Osteocyte (in vitro differentiated cells): ENCODE measurements around the gene HSPH1. TPM values are rescaled to one million over a fixed set of nuclear protein-coding genes. Genes with fewer than 3 reads are reported as not detected.

ENCODE experiments used
- DNase-seq: peaks from one replicate; pipeline ENCODE4 v3.0.0; 2021; ENCODE audit warnings: mixed read lengths; ENCODE audit not compliant: unreplicated experiment; ENCODE audit errors: extremely low spot score
- H3K27ac Mint-ChIP-seq: one replicate; pipeline ENCODE4 v1.8.0; 2021; ENCODE audit warnings: mild to moderate bottlenecking, mixed read lengths; ENCODE audit not compliant: unreplicated experiment
- H3K27me3 Mint-ChIP-seq: one replicate; pipeline ENCODE4 v1.8.0; 2021; ENCODE audit warnings: mixed read lengths; ENCODE audit not compliant: unreplicated experiment
- H3K36me3 Mint-ChIP-seq: one replicate; pipeline ENCODE4 v1.8.0; 2021; ENCODE audit warnings: mixed read lengths; ENCODE audit not compliant: unreplicated experiment
- H3K4me1 Mint-ChIP-seq: one replicate; pipeline ENCODE4 v1.8.0; 2021; ENCODE audit warnings: mixed read lengths; ENCODE audit not compliant: unreplicated experiment
- H3K4me3 Mint-ChIP-seq: one replicate; pipeline ENCODE4 v1.8.0; 2021; ENCODE audit warnings: mild to moderate bottlenecking, moderate library complexity, mixed read lengths; ENCODE audit not compliant: unreplicated experiment
- H3K9me3 Mint-ChIP-seq: one replicate; pipeline ENCODE4 v1.8.0; 2021; ENCODE audit warnings: mixed read lengths; ENCODE audit not compliant: unreplicated experiment
- CTCF ChIP-seq: fragments of 200-600 bp; sonication (generic); IDR thresholded peaks from 2 replicates; pipeline ENCODE4 v1.5.0; 2021; ENCODE audit warnings: antibody characterized with exemption, mild to moderate bottlenecking, moderate library complexity
- total RNA-seq: library from RNA; stranded (reverse); gene quantifications from 2 replicates; pipeline ENCODE4 v1.2.1, GENCODE V29; 2021

Gene HSPH1
- total RNA-seq, 1 donor from 2014 or later, result 75.5 TPM

- Mint-ChIP-seq H3K27me3 (peaks cover 92% of the 10 kb centered on the region), H3K36me3 (no peaks in the 10 kb centered on the region), H3K4me1 (no peaks in the 10 kb centered on the region), H3K4me3 (no peak overlapping the region), H3K27ac (no peak overlapping the region), H3K9me3 (no peaks in the 10 kb centered on the region)
- TF ChIP-seq CTCF, result no peak
- DNase-seq, result no peak
Measured at GRCh38 chr13:31119966-31120700, 41.6 kb downstream of the HSPH1 start.

GRCh38 chr13:31119526-31119925, 42.2 kb downstream of the HSPH1 start:
- Mint-ChIP-seq H3K27me3 (peaks cover 92% of the 10 kb centered on the region), H3K9me3 (no peaks in the 10 kb centered on the region), H3K4me3 (no peak overlapping the region), H3K36me3 (no peaks in the 10 kb centered on the region), H3K27ac (no peak overlapping the region), H3K4me1 (no peaks in the 10 kb centered on the region)
- DNase-seq, result peak; percentile 62
- TF ChIP-seq CTCF, result no peak

DNA sequence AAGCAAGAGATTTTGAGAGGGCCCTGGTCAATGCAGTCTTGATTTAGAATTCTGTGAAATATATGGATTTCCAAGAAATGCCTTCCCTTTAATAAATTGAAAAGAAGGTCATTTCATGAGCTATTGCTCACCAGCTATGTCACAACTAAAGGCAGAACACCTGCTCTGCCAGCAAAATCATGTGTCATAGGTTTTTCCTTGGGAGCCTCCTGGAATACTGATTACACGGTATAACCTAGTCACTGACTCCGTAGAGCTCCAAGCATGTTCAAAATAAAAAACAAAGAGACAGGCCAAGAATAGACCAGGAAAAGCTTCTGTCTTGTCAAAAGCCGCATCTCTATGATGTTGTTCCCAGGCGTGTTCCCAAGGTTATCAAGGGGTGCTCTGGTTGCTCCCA, 45.5 kb downstream of the HSPH1 start:
- H3K9me3 Mint-ChIP-seq, result no peaks in the 10 kb centered on the region
- H3K27ac Mint-ChIP-seq, result no peak overlapping the region
- no peak for DNase-seq
- no peaks in the 10 kb centered on the region for H3K4me1 Mint-ChIP-seq
- H3K27me3 Mint-ChIP-seq, result peaks cover 93% of the 10 kb centered on the region
- TF ChIP-seq CTCF, result no peak
- no peaks in the 10 kb centered on the region for H3K36me3 Mint-ChIP-seq
- no peak overlapping the region for H3K4me3 Mint-ChIP-seq

DNA sequence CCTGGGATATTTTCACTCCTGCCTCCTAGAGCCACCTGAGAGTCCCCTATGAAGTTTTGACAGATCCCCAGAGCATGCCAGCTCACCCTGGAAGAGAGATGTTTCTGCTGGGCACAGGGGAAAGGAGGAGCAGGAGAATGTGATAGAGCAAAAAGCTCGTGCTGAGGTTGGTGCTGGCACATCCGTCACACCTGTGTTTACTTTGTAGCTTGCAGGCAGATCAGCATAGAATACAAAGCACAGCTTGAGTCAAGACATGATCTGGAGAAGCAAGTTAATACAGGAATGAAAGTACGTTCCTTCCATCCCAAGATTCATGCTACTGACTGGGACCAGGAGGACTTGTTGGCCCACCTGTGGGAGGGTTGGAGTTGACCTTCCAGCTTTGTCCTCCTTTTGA, 46.1 kb downstream of the HSPH1 start:
- no peak overlapping the region for H3K27ac Mint-ChIP-seq

DNA sequence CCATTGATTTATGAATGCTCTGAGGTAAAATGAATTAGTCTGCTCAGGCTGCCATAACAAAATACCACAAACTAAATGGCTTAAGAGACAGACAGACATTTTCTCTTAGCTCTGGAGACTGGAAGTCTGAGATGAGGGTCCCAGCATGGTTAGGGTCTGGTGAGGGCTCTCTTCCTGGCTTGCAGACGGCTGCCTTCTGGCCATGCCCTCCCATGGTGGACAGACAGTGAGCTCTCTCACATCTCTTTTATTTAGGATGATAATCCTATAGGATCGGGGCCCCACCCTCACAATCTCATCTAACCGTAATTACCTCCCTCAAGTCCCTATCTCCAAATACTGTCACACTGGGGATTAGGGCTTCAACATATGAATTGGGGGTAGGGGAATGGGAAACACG, 47.1 kb downstream of the HSPH1 start:
- no peaks in the 10 kb centered on the region for H3K36me3 Mint-ChIP-seq
- TF ChIP-seq CTCF, result no peak
- H3K9me3 Mint-ChIP-seq, result no peaks in the 10 kb centered on the region
- DNase-seq, result peak; percentile 21
- no peak overlapping the region for H3K27ac Mint-ChIP-seq
- H3K4me3 Mint-ChIP-seq, result no peak overlapping the region
- H3K4me1 Mint-ChIP-seq, result no peaks in the 10 kb centered on the region
- H3K27me3 Mint-ChIP-seq, result peaks cover 81% of the 10 kb centered on the region

More for the DNA sequence above, 46.1 kb downstream of the HSPH1 start:
- Mint-ChIP-seq H3K36me3 (no peaks in the 10 kb centered on the region), H3K9me3 (no peaks in the 10 kb centered on the region), H3K4me3 (no peak overlapping the region), H3K4me1 (no peaks in the 10 kb centered on the region), H3K27me3 (peaks cover 90% of the 10 kb centered on the region)
- peak; percentile 38 for DNase-seq
- no peak for TF ChIP-seq CTCF
